Islet precursor cell (in vitro differentiated cells): ENCODE data around the gene WWTR1.

Experiments used
- DNase-seq: peaks from one replicate; pipeline ENCODE4 v3.0.0-alpha.2; 2018

Gene WWTR1

DNA sequence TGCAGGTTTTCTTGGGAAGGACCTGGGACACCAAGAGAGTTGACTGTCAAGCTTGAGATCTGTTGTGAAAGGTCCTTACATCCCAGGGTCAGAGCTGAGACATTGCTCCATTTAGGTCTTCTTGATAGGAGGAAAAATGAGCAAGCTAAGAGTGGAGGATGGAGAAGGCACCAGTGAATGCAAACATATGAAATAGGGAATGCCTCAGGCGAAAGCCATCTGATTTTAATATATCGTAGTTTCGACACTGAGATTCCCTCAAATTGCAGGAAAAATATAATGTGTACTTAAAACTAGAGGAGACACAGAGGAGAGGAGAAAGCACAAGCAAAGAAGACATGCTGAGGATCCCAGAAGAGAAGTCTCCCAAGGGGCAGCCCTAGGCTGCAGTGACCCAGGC is 97.8 kb downstream of the WWTR1 start:
- no peak for DNase-seq

GRCh38 chr3:149559525-149559924 is 98.3 kb downstream of the WWTR1 start:
- DNase-seq: no peak

GRCh38 chr3:149555927-149556326 is 101.9 kb downstream of the WWTR1 start:
- peak; percentile 63 for DNase-seq

DNA sequence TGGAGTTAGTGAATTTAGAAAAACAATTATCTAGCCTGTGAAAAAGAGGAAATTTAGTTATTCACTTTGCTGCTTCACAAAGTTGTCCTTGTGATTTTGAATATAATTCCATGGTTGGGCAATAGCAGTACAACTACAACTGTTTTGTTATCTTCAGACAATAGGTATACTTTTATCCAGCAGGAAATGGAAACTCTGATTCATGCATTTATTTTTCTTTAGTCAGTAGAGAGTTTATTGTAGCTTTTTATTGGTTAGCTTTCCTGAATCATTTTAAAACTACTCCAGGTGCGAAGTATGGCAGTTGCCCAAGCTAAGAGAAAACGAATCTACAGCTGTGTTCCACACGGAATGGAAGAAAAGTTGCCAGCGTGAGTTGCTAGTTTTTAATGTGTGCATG is 103.0 kb downstream of the WWTR1 start:
- DNase-seq: no peak

GRCh38 chr3:149553781-149554451 is 103.9 kb downstream of the WWTR1 start:
- DNase-seq: peak; percentile 92

- no peak for DNase-seq
Observed at GRCh38 chr3:149552700-149553099, 105.1 kb downstream of the WWTR1 start.

GRCh38 chr3:149551500-149551899 is 106.3 kb downstream of the WWTR1 start:
- no peak for DNase-seq

DNA sequence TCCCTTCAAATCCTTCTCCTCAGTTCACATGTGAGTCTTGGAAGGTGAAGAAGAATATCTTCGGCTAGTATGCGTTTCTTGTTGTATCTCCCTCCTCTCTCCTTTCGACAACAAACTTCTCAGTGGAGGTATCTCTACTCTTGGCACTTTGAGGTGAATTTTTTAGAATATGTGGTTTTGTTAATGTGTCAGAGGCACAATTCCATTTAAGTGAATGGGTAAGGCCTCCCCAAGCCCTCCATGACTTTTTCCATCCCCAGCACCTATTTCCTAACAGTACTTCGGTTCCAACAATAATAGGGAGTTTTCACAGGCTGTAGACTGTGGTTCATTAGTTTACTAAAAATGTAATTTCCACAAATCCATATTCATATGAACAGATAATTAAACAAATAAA is 109.2 kb downstream of the WWTR1 start:
- no peak for DNase-seq

- peak; percentile 85 for DNase-seq
Observed at GRCh38 chr3:149547954-149548668, 109.7 kb downstream of the WWTR1 start.

DNA sequence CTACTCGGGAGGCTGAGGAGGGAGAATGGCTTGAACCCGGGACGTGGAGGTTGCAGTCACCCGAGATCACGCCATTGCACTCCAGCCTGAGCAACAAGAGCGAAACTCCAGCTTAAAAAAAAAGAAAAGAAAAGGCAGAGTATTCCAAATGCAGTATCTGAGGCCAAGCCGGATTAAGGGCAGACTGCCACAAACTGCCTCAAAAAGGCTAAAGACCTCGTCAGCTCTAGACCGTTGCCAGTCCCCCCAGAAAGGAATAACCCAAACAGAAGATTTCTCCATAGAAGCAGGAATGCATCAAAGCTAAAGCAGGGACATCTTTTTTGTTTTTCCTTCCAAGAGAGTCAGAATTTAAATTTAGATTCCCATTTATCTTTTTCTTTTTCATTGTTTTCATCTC is 110.4 kb downstream of the WWTR1 start:
- no peak for DNase-seq

- no peak for DNase-seq
Observed at GRCh38 chr3:149545049-149545448, 112.8 kb downstream of the WWTR1 start.

DNA sequence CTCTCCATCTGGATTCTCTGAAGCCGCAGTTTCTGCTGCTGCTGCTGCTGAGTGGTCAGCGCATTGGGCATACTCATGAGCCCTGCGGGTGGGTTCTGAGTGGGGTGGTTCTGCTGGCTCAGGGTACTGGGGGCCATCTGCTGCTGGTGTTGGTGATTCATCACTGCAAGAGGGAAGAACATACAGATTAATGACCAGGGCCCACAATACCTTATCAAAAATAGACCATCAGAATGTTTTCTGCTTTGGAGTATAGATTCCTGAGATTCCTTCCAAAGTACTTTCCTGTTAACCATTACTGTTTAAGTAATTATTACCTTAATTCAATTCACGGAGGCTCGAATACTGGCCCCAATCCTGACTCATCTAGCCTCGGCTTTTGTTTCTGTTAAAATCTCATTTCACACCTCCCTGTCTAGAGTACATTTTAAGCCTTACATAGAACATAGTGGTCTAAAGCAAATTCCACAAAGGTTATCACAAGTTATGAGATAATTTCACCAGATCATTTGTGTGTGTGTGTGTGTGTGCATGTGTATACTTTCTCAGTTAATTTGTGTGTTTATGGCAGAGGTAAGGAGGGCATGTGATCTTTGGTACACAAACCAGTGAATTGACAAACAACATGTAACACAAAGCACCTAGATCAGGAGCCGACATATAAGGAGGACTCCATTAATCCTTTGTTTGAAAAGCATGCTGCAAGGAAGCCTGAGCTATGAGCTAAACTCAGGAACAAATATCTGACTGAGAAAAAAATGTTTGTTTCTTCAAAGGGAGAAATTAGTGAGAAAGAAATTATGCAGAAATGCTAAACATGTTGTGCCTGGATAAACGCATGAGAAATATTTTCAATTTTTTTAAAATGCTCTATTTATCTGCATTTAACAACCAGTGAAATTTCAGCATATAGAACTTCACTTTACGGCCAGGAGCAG is 115.2 kb downstream of the WWTR1 start:
- DNase-seq: no peak

- DNase-seq: no peak
Observed at GRCh38 chr3:149541091-149541491, 116.7 kb downstream of the WWTR1 start.

DNA sequence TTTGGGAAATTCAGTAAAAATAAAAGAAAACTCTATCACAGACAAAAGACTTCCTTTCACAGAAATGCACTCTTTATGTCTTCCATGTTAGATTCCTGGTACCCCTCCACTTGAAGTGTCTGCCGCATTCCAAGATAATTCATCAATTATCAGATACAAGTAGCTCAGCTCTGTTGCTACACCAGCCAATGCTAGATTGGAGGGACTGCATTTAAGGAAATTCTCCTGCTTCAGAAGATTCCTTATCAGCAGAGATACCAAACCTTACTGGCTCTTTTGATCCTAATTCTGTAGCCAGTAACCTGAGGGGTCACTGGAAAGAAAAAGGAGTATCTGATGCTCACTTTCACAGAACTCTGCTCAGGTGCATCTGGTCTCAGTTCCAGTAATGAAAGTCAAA is 119.5 kb downstream of the WWTR1 start:
- no peak for DNase-seq

DNA sequence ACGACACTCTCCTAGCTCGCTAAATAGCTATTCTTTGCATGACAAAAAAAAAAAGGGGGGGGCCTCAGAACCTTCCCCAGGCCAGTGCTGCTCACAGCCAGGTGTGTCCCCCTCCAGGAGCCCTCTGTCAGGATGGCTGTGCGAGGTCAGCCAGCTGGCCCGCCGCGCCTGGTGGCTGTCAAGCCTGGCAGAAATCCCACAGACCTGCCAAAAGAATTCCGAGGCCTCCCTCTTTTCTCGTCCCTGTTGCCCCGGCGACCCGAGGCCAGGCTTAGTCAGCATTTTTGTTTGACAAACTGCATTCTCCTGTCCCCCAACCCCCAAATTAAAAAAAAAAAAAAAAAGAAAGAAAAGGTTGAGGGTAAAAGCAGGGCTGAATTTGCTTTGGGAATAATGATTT is 121.4 kb downstream of the WWTR1 start:
- peak; percentile 91 for DNase-seq

- DNase-seq: no peak
Observed at GRCh38 chr3:149535333-149535685, 122.5 kb downstream of the WWTR1 start.

- no peak for DNase-seq
Observed at GRCh38 chr3:149534671-149535332, 123.0 kb downstream of the WWTR1 start.

DNA sequence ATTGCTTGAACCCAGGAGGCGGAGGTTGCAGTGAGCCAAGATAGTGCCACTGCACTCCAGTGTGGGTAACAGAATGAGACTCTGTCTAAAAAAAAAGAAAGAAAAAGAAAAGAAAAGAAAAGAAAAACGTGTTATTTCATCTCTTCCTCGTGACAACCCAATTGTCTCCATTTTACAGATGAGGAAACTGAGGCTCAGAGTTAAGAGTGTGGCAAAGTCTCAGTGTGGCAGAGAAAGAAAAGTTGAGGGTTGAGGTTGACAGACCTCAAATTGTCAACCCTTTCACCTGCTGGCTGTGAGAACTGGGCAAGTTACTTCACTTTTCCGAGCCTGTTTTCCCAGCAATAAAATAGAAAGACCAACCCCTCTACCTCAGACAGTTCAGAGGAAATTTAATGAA is 123.7 kb downstream of the WWTR1 start:
- no peak for DNase-seq

- DNase-seq: no peak
Observed at GRCh38 chr3:149532489-149533180, 125.2 kb downstream of the WWTR1 start.

DNA sequence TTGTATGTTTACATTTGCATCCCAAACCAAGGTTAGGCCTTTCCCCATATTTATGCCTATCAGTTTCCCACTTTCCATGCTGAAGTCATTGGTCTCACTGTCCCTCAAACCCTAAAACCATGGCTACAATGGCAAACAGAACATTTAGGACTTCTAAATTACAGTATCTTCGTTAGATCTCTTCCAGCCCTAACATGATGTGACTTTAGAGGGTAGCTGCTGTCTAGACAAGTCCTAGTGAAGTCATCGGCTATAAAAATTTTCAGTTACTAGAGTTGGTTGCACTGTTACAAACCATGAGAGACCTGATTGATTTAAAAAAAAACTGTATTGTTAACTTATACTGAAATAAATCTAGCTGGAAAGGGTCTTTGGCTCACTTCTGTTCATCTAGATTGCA is 128.7 kb downstream of the WWTR1 start:
- no peak for DNase-seq

- no peak for DNase-seq
Observed at GRCh38 chr3:149528340-149528650, 129.5 kb downstream of the WWTR1 start.

DNA sequence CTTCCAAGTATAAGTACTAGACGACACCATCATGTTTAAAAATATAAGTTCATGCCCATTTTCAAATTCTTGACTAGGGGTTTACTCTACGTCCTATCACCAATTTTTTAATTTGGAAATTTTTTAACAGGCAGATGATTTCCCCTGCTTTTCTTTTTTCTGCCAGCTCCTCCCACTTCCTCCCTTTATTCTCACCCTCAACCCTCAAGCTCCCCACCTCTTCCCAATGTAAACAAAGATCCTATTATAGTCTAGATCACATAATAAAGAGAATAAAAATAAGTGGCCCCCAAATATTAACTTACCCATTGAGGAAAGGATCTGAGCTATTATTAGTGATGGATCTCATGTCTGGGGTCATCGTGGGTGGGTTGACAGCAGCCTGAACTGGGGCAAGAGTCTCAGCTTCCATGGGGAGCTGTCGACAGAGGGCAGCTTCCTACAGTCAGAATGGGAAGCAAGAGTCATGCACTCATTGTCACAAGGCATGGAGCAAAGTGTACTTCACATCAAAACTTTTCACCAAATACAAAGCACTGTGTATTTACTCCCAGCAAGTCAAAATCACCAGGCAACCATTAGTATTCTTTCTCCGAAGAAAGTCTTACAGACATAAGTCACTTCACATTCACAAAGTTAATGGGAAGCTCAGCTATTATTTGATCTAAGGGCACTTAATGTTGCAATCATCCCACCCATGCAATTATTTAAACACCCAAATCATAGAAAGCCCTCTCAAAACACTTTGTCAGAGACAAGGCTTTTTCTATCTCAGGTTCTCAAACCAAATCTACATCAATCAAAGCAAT is 130.1 kb downstream of the WWTR1 start:
- no peak for DNase-seq
